ENCODE data around the gene CCM2L. TPM values are rescaled to one million over a fixed set of nuclear protein-coding genes. Genes with fewer than 3 reads are reported as not detected.

The CCM2L gene
- total and polyA plus RNA-seq, 2 of the 8 experiments (the other 6 are each of a cell fraction or from before 2014, with no cell fraction given), result 5.5 to 15.8 TPM

- H3K9ac ChIP-seq (replicated peaks in 1 of 4; ENCODE audit: extremely low read depth in 1 of 4, low read depth in 3 of 4, low read length in 3 of 4), result no peak overlapping the region
- H3K23me2 ChIP-seq (ENCODE audit: low read depth, low read length), result peaks cover 2% of the 10 kb centered on the region; the same call in 1 of the 2 replicates
- no peak overlapping the region for H3K4me2 ChIP-seq (ENCODE audit: insufficient read depth in 1 of 2, low read depth in 2 of 2, low read length in 2 of 2)
- H3K14ac ChIP-seq (ENCODE audit: insufficient read length), result no peak overlapping the region
- H3K9me3 ChIP-seq (ENCODE audit: insufficient read depth in 2 of 2, low read depth in 1 of 2, low read length in 1 of 2), result no peaks in the 10 kb centered on the region
- H3K36me3 ChIP-seq (ENCODE audit: control insufficient read depth in 2 of 4, insufficient read depth in 4 of 4, low read length in 3 of 4), result no peaks in the 10 kb centered on the region
- no peak overlapping the region for H3K4ac ChIP-seq (replicated peaks; ENCODE audit: insufficient read length, low read depth, low read length)
- no peak overlapping the region for H3K27ac ChIP-seq (ENCODE audit: low read depth, low read length)
- no peak overlapping the region for H2AFZ ChIP-seq (ENCODE audit: low read length)
- ChIA-PET CTCF (ENCODE audit: partially characterized antibody) (interaction anchor here (2.0 kb wide), 1 partner anchor 23 kb away, joined by 5 read pairs; no protein-coding TSS in a partner anchor), POLR2A (ENCODE audit: partially characterized antibody) (no interaction called here)
- H3K56ac ChIP-seq (replicated peaks; ENCODE audit: insufficient read length, low read depth, low read length), result no peak overlapping the region
- no peaks in the 10 kb centered on the region for H3K79me1 ChIP-seq (ENCODE audit: low read depth, low read length)
- no peak overlapping the region for H2BK20ac ChIP-seq (ENCODE audit: low read length)
- FAIRE-seq (no peak), DNase-seq (ENCODE audit: low read depth in 1 of 2, low spot score in 2 of 2) (no peak)
- no peak overlapping the region for H3K18ac ChIP-seq (ENCODE audit: extremely low read depth, low read length)
- no peak overlapping the region for H2BK5ac ChIP-seq (ENCODE audit: low read depth, low read length)
- no peak overlapping the region for H2AK5ac ChIP-seq (ENCODE audit: low read depth, low read length)
- peak overlapping the region; percentile 61; the same call in 1 of the 2 replicates for H2BK15ac ChIP-seq (ENCODE audit: low read length)
- no peaks in the 10 kb centered on the region for H3K79me2 ChIP-seq (ENCODE audit: control insufficient read depth in 1 of 2, insufficient read depth in 2 of 2, low read length in 2 of 2)
- H4K5ac ChIP-seq (ENCODE audit: insufficient read length, low read depth, low read length), result no peak overlapping the region
- no peak overlapping the region for H2BK12ac ChIP-seq (ENCODE audit: low read depth, low read length)
- no peak overlapping the region for H4K91ac ChIP-seq (replicated peaks; ENCODE audit: insufficient read length, low read length)
- no peak overlapping the region for H2BK120ac ChIP-seq (replicated peaks; ENCODE audit: low read depth, low read length)
- no peak overlapping the region for H3K4me3 ChIP-seq (ENCODE audit: extremely low read depth in 1 of 4, insufficient read depth in 2 of 4, low read depth in 3 of 4, low read length in 4 of 4)
- H3K23ac ChIP-seq (ENCODE audit: insufficient read length), result no peak overlapping the region
- no peaks in the 10 kb centered on the region for H4K20me1 ChIP-seq (replicated peaks in 1 of 2; ENCODE audit: control insufficient read depth in 1 of 2, insufficient read depth in 2 of 2, low read length in 2 of 2)
- H3K4me1 ChIP-seq (replicated peaks in 1 of 4; ENCODE audit: control insufficient read depth in 3 of 4, insufficient read depth in 4 of 4, low read length in 3 of 4), result peaks cover 19 to 25% (median 22%) of the 10 kb centered on the region in 4 experiments
- no peaks in the 10 kb centered on the region for H3K27me3 ChIP-seq (replicated peaks in 1 of 4; ENCODE audit: control insufficient read depth in 3 of 4, extremely low read depth in 1 of 4, insufficient read depth in 3 of 4, low read length in 3 of 4)
- H4K8ac ChIP-seq (ENCODE audit: extremely low read depth, insufficient read depth, low read length), result no peak overlapping the region
- 88% methylated on average over 7 of the region's 7 CpGs; no CpG with 5 or more reads in 1 of the 2 experiments for WGBS, 2 experiments (ENCODE audit: extremely low coverage in 1 of 2, insufficient coverage in 1 of 2, insufficient read length in 1 of 2, insufficient replicate concordance in 2 of 2, low coverage in 1 of 2, low lambda C conversion rate in 2 of 2, missing lambda C conversion rate in 1 of 2)
- TF ChIP-seq POLR2AphosphoS5 (IDR thresholded peaks at IDR 0.05; ENCODE audit: low read depth, low read length), result no peak
Measured at GRCh38 chr20:32009564-32009963, 674 bp upstream of the CCM2L start.
